ENCODE measurements around the gene FERMT1.

The FERMT1 gene

DNA sequence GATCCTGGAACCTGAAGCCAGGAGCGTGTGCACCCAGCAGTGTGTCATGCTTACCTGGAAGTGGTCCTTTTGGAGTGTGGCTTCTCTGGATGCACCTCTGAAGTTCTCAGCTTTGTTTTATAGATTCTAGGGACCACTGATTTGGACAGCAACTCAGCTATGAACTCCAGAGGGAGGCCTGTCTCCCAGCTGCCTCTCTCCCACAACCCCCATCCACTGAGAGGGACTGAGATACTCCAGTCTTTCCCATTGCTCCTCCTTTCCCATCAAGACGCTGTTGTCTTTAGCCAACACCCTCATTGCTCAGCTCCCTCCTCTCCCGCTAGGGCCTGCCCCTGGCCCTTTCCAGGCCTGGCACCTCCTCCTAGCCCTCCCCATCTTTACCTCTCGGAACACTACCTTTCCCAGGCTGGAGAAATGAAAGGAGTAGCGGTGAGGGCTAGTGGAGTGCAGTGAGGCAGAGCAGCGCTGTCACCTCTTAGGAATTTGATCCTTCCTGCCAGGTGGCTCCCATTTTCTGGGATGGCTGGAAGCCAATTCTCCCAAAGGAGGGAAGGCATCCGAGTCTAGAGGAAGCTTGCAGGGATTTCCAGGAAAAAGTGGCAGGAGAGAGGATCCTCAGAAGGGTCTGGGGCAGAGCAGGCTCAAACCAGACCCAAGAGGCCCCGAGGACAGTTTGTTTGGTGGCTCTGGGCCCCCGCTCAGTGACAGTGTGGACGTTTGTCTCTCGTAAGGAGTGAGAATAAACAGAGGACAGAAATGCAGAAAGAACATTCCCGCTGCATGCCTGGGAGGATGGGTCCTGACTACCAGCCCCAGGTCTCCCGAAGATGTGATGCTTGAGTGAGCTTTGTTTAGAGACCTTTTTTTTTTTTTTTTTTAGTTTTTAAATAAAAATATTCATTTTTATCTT lies 68.8 kb downstream of the FERMT1 start, which contains the start of gene LRRN4:
TSS of gene LRRN4 (minus strand) at position 285 of the 913 bp plus-strand sequence. CDS start 1,261 bp downstream, outside the sequence.
- peak; percentile 27 for DNase-seq (ENCODE audit: low read depth)
- H3K4me3 ChIP-seq (ENCODE audit: low read length), result no peak within 1 kb of the TSS
- TF ChIP-seq, protein P1, sequence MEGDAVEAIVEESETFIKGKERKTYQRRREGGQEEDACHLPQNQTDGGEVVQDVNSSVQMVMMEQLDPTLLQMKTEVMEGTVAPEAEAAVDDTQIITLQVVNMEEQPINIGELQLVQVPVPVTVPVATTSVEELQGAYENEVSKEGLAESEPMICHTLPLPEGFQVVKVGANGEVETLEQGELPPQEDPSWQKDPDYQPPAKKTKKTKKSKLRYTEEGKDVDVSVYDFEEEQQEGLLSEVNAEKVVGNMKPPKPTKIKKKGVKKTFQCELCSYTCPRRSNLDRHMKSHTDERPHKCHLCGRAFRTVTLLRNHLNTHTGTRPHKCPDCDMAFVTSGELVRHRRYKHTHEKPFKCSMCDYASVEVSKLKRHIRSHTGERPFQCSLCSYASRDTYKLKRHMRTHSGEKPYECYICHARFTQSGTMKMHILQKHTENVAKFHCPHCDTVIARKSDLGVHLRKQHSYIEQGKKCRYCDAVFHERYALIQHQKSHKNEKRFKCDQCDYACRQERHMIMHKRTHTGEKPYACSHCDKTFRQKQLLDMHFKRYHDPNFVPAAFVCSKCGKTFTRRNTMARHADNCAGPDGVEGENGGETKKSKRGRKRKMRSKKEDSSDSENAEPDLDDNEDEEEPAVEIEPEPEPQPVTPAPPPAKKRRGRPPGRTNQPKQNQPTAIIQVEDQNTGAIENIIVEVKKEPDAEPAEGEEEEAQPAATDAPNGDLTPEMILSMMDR (conservative IDR thresholded peaks at IDR 0.05; ENCODE audit: low read length), result no peak

GRCh38 chr20:6053064-6053775 lies 69.6 kb downstream of the FERMT1 start:
- TF ChIP-seq, protein P1 (conservative IDR thresholded peaks at IDR 0.05; ENCODE audit: low read length), result no peak
- H3K4me3 ChIP-seq (ENCODE audit: low read length), result no peak overlapping the region
- no peak for DNase-seq (ENCODE audit: low read depth)

DNA sequence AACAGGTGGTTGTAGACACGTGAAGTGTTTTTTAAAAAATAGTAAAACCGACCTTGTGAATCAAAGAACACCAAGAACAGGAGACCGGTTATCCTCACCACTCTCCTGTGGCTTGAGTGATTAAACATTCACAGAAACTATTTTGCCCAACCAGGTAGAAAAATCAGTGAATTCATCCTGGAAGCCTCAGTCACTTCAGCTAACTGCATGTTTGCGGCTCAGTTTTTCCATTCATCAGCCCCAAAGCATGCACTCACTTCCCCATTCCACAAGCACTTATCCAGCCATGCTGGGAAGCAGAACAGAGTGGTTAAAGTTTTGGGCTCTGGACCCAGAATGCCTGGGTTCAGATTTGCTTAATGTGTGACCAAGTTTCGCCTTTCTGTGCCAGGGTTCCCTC lies 71.3 kb downstream of the FERMT1 start:
- peak overlapping the region; percentile 48 for H3K4me3 ChIP-seq (ENCODE audit: low read length)
- peak; percentile 81 for DNase-seq (ENCODE audit: low read depth)

DNA sequence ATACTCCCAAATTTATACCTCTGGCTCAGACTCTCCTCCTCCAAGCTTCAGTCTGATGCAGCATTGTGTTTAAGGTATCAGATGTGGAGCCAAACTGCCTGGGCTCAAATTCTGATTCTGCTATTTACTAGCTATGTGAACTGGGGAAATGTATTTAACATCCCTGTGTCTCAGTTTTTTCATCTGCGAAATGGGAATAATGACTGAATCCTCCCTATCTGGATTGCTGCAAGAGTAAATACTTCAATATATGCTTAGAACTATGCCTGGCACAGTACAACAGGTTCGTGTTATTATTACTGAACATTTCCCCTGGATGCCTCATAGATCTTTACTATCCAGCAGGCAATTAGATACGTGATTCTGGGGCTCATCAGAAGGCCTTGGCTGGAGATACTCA lies 74.4 kb downstream of the FERMT1 start:
- DNase-seq (ENCODE audit: low read depth), result no peak
- no peak overlapping the region for H3K4me3 ChIP-seq (ENCODE audit: low read length)
- TF ChIP-seq, protein P1 (conservative IDR thresholded peaks at IDR 0.05; ENCODE audit: low read length), result no peak

More for the DNA sequence above, 71.3 kb downstream of the FERMT1 start:
- TF ChIP-seq, protein P1 (conservative IDR thresholded peaks at IDR 0.05; ENCODE audit: low read length), result no peak

- DNase-seq (ENCODE audit: low read depth), result no peak
- TF ChIP-seq, protein P1 (conservative IDR thresholded peaks at IDR 0.05; ENCODE audit: low read length), result no peak
- H3K4me3 ChIP-seq (ENCODE audit: low read length), result no peak overlapping the region
These were observed 76.4 kb downstream of the FERMT1 start for GRCh38 chr20:6046432-6046831.

GRCh38 chr20:6045566-6045965 lies 77.3 kb downstream of the FERMT1 start:
- TF ChIP-seq, protein P1 (conservative IDR thresholded peaks at IDR 0.05; ENCODE audit: low read length), result no peak
- peak; percentile 89 for DNase-seq (ENCODE audit: low read depth)
- no peak overlapping the region for H3K4me3 ChIP-seq (ENCODE audit: low read length)
